Measurements from ENCODE around the gene CRYGN.

CRYGN gene

DNA sequence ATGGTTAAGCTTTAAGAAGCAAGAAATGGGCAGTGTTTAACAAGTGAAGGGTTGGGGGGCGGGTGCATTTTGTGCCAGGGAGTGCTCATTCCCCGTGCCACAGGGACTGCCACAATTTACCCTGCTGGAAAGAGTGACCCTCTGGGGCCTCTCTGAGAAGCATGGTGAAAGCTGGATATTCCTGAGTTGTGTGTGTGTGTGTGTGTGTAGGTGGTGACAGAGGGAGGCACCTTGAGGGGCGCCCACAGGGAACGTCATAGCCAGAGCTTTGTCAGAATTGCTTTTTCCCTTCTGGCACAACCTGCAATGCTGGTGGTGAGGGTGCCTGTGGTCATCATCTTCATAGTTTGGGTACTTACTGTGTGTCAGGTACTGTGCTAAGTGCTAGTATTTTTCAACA is 27.6 kb downstream of the CRYGN start:
- Histone ChIP-seq H3K4me3 (ENCODE audit: low read length) (no peak overlapping the region), H3K4me1 (ENCODE audit: control insufficient read depth, insufficient read depth, low read length) (peaks cover 9% of the 10 kb centered on the region), H3K27ac (ENCODE audit: low read length) (no peak overlapping the region), H3K9me3 (ENCODE audit: control insufficient read depth, insufficient read depth, low read length) (no peaks in the 10 kb centered on the region), H3K36me3 (ENCODE audit: control insufficient read depth, insufficient read depth, low read length) (no peaks in the 10 kb centered on the region), H3K27me3 (ENCODE audit: control insufficient read depth, insufficient read depth, low read length) (peaks cover 2% of the 10 kb centered on the region; the same call in 1 of the 2 replicates)
- WGBS (ENCODE audit: insufficient coverage, insufficient read length): no CpG with 5 or more reads among the region's 4 CpGs
- no peak for DNase-seq (ENCODE audit: low read depth, low spot score)

DNA sequence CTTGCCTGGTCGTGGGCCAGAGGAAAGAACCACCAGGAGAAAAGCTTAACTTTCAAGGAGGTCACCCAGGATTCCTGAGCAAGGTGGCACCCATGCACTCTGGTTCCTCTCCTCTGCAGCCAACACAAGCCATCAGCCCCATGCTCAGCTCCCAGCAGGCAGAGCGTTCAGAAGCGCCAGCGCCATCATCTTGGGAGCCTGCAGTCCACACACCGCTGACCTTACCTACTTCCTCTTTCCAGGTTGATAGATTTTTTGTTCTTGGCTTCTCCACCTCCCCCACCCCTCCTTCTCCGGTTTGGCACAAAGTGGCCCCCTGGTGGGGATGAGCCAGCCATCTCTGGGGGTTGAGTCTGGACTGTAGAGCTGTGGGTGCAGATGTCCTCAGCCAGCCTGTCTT is 28.4 kb downstream of the CRYGN start:
- Histone ChIP-seq H3K4me3 (ENCODE audit: low read length) (no peak overlapping the region), H3K9me3 (ENCODE audit: control insufficient read depth, insufficient read depth, low read length) (no peaks in the 10 kb centered on the region), H3K36me3 (ENCODE audit: control insufficient read depth, insufficient read depth, low read length) (no peaks in the 10 kb centered on the region), H3K4me1 (ENCODE audit: control insufficient read depth, insufficient read depth, low read length) (peaks cover 9% of the 10 kb centered on the region), H3K27ac (ENCODE audit: low read length) (no peak overlapping the region), H3K27me3 (ENCODE audit: control insufficient read depth, insufficient read depth, low read length) (no peaks in the 10 kb centered on the region; the same call in 1 of the 2 replicates)
- no CpG with 5 or more reads among the region's 6 CpGs for WGBS (ENCODE audit: insufficient coverage, insufficient read length)
- no peak for DNase-seq (ENCODE audit: low read depth, low spot score)

DNA sequence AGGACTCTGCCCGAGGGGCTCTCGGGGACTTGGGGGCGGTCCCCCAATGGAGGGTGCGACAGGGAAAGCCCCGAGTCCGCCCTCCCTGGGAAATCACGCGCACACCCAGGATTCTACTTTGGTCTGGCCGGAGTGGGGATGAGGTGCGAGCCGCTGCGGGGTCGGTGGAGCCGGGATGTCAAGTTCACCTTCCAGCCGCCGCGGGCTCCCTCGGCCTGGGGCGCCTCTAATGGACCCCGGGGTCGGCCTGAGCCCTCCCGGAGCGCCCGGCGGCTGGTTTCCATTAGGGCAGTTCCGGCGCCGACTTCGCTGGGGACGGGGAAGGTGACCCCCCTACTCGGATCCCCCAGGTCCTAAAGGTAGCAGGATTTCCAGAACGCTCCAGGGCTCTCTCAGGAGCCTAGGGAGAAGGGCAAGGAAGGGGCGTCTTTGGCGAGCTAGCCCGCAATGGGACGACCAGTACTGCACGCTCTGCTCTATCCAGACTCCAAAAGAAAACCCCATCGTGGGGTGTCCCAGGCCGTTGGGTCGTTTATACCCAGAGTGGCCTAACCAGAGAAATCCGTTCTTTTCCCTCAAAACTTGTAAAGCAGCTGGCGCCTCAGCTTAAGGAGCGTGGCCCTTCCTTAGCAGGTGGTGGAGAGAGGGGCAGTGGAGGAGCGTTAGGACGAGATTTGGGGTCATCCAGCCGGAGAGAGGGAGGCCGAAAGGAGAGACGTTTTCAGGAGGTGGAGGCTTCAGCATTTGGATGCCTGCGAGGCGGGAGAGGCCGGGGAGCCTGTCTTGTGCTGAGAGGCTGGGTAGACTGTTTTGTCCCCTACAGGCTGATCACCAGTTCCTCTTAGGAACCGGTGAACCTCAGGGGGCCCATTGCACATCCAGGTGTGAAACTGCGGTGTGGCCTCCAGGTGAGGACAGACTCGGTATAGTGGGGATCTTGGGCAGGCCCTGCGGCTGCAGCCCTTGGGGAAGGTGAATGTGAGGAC is 29.2 kb downstream of the CRYGN start:
- H3K36me3 ChIP-seq (ENCODE audit: control insufficient read depth, insufficient read depth, low read length): no peaks in the 10 kb centered on the region
- peak overlapping the region; percentile 59; the same call in 1 of the 2 replicates for H3K4me3 ChIP-seq (ENCODE audit: low read length)
- H3K27me3 ChIP-seq (ENCODE audit: control insufficient read depth, insufficient read depth, low read length): no peaks in the 10 kb centered on the region; the same call in 1 of the 2 replicates
- peaks cover 11% of the 10 kb centered on the region for H3K4me1 ChIP-seq (ENCODE audit: control insufficient read depth, insufficient read depth, low read length)
- H3K9me3 ChIP-seq (ENCODE audit: control insufficient read depth, insufficient read depth, low read length): no peaks in the 10 kb centered on the region
- H3K27ac ChIP-seq (ENCODE audit: low read length): no peak overlapping the region
- no CpG with 5 or more reads among the region's 55 CpGs for WGBS (ENCODE audit: insufficient coverage, insufficient read length)
- DNase-seq (ENCODE audit: low read depth, low spot score): no peak

DNA sequence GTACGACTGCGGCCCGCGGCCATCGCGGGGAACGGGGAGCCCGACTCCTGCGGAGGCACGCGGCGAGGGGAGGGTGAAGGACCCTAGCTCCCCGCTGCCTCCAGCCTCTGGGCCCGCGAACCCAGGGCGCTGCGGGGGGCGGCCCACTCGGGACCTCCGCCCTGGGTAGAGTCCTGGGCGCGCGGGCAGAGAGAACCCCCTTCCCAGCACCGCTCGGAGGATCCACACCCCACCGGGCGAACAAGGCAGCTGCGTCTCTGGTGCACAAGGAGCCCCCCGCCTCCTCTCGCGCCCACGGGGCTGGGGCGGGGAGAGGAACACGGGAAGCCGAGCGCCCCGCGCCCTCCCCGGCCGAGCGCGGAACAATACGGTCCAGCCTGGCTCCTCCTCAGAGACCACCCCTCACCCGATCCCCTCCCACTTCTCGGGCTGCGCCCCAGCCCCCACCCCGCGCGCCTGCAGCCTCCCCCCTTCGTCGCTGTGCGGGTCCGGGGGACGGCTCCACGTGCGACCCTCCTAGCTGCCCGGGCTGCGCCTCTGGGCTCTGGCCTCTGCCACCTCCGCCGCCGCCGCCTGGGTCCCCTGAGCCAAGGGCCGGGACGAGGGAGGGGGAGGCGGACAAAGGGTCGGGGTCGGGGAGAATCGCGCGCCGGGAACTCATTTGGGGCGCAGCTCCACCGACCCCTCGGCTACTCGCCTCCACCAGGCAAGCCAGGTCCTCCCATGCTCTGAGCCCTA is 30.1 kb downstream of the CRYGN start, which contains the start of gene WDR86:
WDR86 (minus strand) TSS at position 372 of the 738 bp plus-strand sequence. CDS start 449 bp downstream, outside the sequence.
- H3K4me1 ChIP-seq (ENCODE audit: control insufficient read depth, insufficient read depth, low read length): peaks cover 14% of the 10 kb centered on the region
- no peaks in the 10 kb centered on the region; the same call in 1 of the 2 replicates for H3K27me3 ChIP-seq (ENCODE audit: control insufficient read depth, insufficient read depth, low read length)
- peak within 1 kb of the TSS; percentile 59 for H3K4me3 ChIP-seq (ENCODE audit: low read length)
- no peaks in the 10 kb centered on the region for H3K36me3 ChIP-seq (ENCODE audit: control insufficient read depth, insufficient read depth, low read length)
- DNase-seq (ENCODE audit: low read depth, low spot score): no peak
- H3K9me3 ChIP-seq (ENCODE audit: control insufficient read depth, insufficient read depth, low read length): no peaks in the 10 kb centered on the region
- WGBS (ENCODE audit: insufficient coverage, insufficient read length): no CpG with 5 or more reads among the region's 75 CpGs
- no peak within 1 kb of the TSS for H3K27ac ChIP-seq (ENCODE audit: low read length)

DNA sequence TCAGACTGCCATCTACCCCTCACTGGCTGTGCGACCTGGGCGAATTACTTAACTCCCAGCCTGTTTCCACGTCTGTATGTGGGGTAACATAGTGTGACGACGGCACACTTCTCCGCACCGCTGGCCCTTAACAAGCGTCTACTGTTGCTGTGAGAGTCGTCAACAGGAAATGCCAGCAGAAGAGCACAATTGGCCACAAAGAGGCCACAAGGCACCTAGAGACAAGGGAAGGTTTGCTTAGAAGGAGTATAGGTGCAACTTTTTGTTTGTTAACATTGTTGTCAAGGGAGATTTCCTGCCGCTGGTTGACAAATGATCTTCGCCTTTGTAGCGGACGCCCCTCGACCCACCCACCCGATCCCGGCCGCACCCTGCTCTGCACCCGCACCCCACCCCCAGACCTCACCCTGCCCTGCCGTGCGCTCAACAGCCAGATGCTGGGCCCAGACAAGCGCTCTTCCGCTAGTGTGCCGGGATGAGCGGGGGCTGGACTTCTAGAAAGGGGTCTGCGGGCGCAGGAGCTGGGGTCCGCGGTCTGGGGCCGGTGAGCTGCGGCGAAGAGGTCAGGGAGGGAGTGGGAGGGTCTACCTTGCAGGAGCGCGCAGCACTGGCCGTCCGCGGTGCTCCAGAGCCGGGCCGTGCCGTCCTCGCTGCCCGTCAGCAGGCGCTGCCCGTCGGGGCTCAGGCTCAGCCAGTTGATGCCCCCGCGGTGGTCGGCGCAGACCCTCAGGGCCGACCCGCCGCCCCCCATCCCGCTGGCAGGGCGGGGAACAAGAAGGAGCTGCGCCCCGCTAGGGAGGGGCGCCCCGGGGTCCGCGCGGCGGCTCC is 30.9 kb downstream of the CRYGN start:
- Histone ChIP-seq H3K9me3 (ENCODE audit: control insufficient read depth, insufficient read depth, low read length) (no peaks in the 10 kb centered on the region), H3K4me3 (ENCODE audit: low read length) (peak overlapping the region; percentile 59), H3K36me3 (ENCODE audit: control insufficient read depth, insufficient read depth, low read length) (no peaks in the 10 kb centered on the region), H3K4me1 (ENCODE audit: control insufficient read depth, insufficient read depth, low read length) (peaks cover 15% of the 10 kb centered on the region), H3K27ac (ENCODE audit: low read length) (no peak overlapping the region), H3K27me3 (ENCODE audit: control insufficient read depth, insufficient read depth, low read length) (no peaks in the 10 kb centered on the region; the same call in 1 of the 2 replicates)
- DNase-seq (ENCODE audit: low read depth, low spot score): peak; percentile 43
- no CpG with 5 or more reads among the region's 61 CpGs for WGBS (ENCODE audit: insufficient coverage, insufficient read length)

DNA sequence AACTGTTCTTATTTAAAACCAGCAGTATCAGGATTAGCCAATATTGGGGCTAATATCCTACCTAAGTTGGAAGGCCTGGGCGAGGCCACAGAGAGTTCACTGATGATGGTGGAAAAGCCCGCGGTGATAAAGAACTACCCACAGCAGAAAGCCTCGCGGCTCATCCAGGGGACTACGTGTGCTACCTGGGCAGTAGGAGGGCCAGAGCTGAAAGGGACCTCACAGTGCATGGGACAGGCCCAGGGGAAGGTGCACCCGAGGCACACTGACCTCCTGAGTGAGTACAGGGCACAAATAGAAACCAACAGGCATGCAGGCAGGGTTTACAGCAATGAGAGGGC is 31.5 kb downstream of the CRYGN start:
- no peak for DNase-seq (ENCODE audit: low read depth, low spot score)
- Histone ChIP-seq H3K4me3 (ENCODE audit: low read length) (peak overlapping the region; percentile 59; the same call in 1 of the 2 replicates), H3K4me1 (ENCODE audit: control insufficient read depth, insufficient read depth, low read length) (peaks cover 15% of the 10 kb centered on the region), H3K36me3 (ENCODE audit: control insufficient read depth, insufficient read depth, low read length) (no peaks in the 10 kb centered on the region), H3K9me3 (ENCODE audit: control insufficient read depth, insufficient read depth, low read length) (no peaks in the 10 kb centered on the region), H3K27ac (ENCODE audit: low read length) (no peak overlapping the region), H3K27me3 (ENCODE audit: control insufficient read depth, insufficient read depth, low read length) (no peaks in the 10 kb centered on the region; the same call in 1 of the 2 replicates)
- no CpG with 5 or more reads among the region's 7 CpGs for WGBS (ENCODE audit: insufficient coverage, insufficient read length)

DNA sequence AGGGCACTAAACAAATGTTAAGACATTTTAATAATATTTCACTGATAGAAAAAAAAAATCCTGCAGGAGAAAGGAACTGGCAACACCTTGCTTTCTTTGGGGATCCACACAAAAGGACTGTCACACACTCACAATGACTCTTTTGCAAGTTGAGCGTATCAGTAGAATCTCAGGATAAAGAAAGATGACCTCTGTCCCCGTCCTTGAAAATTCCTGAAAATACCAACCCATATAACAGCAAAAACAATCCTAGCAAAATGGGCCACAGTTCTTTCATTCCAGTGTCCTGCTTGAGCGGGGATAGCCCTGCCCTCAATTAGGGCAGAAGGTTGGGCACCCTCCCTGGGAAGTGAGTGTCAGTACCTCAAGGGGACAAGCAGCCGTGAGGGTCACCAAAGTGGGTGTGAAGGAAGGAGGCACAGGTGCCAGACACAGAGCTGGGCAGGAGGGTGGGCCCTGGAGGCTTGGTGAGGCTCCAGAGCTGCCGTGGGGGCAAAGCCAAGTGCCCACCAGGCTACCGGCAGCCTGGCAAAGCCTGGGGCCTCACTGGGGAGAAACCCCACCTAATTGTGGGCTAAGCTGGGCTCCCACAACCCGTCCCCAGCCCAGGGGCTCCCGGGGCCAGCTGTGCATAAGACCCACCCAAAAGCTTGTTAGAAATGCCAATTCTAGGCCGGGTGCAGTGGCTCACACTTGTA is 32.9 kb downstream of the CRYGN start:
- no peak for DNase-seq (ENCODE audit: low read depth, low spot score)
- H3K4me1 ChIP-seq (ENCODE audit: control insufficient read depth, insufficient read depth, low read length): peaks cover 15% of the 10 kb centered on the region
- no peaks in the 10 kb centered on the region for H3K36me3 ChIP-seq (ENCODE audit: control insufficient read depth, insufficient read depth, low read length)
- no peak overlapping the region for H3K4me3 ChIP-seq (ENCODE audit: low read length)
- H3K27me3 ChIP-seq (ENCODE audit: control insufficient read depth, insufficient read depth, low read length): no peaks in the 10 kb centered on the region; the same call in 1 of the 2 replicates
- no CpG with 5 or more reads among the region's 9 CpGs for WGBS (ENCODE audit: insufficient coverage, insufficient read length)
- no peaks in the 10 kb centered on the region for H3K9me3 ChIP-seq (ENCODE audit: control insufficient read depth, insufficient read depth, low read length)
- H3K27ac ChIP-seq (ENCODE audit: low read length): no peak overlapping the region

DNA sequence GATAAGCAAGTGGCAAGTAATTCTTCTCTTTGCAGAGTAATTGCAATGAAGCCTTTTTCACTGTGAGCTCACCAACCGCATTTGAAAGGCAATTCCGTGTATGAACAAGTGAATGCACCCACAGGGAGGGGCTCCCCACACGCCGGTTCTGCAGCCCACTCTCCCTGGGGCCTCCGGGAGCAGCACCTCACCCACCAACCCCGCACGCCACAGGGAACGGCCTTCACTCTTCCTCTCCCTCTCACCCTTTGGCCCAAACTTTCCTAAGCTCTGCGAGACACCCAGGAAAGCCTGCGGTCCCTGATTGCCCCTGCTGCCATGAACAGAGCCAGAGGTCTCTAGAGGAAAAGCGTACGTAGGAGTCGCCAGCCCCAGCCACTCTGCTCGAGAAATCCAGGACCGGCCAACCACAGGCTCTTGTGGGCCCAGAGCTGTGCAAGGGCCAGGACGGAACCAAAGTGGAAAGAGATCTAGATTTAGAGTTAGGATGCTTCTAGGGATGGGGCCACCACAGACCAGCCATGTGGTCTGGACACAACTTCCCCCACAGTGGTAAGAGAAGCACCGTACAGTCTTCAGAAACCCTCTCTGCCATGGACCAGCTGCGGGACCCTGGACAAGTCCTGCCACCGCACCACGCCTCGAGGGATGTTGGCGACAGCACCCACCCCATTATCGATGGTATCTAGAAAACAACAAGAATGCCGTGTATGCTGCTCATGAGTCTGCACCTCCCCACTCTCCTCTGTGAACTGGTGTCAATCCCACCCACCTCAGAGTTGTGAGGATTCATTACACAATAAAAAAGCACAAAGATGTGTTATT is 33.7 kb downstream of the CRYGN start:
- no peak overlapping the region for H3K4me3 ChIP-seq (ENCODE audit: low read length)
- H3K27me3 ChIP-seq (ENCODE audit: control insufficient read depth, insufficient read depth, low read length): no peaks in the 10 kb centered on the region; the same call in 1 of the 2 replicates
- no peaks in the 10 kb centered on the region for H3K9me3 ChIP-seq (ENCODE audit: control insufficient read depth, insufficient read depth, low read length)
- no peaks in the 10 kb centered on the region for H3K36me3 ChIP-seq (ENCODE audit: control insufficient read depth, insufficient read depth, low read length)
- no peak overlapping the region for H3K27ac ChIP-seq (ENCODE audit: low read length)
- no peak for DNase-seq (ENCODE audit: low read depth, low spot score)
- H3K4me1 ChIP-seq (ENCODE audit: control insufficient read depth, insufficient read depth, low read length): peaks cover 11% of the 10 kb centered on the region
- WGBS (ENCODE audit: insufficient coverage, insufficient read length): no CpG with 5 or more reads among the region's 24 CpGs

DNA sequence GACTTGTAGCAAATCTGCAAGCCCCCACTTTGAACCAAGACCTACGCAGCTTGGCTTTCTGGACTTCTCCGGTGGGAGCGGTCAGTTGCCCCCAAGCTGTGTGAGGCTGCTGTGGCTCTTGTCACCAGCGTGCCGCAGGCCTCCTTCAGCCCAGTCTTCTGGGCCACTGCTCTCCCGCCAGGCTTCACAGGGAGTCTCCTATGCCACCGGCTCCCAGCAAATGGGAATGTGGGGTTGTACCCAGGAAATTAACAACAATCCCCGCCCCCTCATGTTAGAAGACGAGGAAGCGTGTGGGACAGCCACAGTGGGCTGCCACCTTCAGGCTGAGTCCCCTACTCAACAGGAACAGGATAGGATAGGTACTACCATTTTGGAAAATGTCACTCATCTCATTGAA is 34.4 kb downstream of the CRYGN start:
- Histone ChIP-seq H3K27ac (ENCODE audit: low read length) (no peak overlapping the region), H3K4me3 (ENCODE audit: low read length) (no peak overlapping the region), H3K27me3 (ENCODE audit: control insufficient read depth, insufficient read depth, low read length) (no peaks in the 10 kb centered on the region), H3K4me1 (ENCODE audit: control insufficient read depth, insufficient read depth, low read length) (peaks cover 9% of the 10 kb centered on the region), H3K36me3 (ENCODE audit: control insufficient read depth, insufficient read depth, low read length) (no peaks in the 10 kb centered on the region), H3K9me3 (ENCODE audit: control insufficient read depth, insufficient read depth, low read length) (no peaks in the 10 kb centered on the region)
- no CpG with 5 or more reads among the region's 10 CpGs for WGBS (ENCODE audit: insufficient coverage, insufficient read length)
- DNase-seq (ENCODE audit: low read depth, low spot score): no peak
